ENCODE data around the gene TTC33.

DNA sequence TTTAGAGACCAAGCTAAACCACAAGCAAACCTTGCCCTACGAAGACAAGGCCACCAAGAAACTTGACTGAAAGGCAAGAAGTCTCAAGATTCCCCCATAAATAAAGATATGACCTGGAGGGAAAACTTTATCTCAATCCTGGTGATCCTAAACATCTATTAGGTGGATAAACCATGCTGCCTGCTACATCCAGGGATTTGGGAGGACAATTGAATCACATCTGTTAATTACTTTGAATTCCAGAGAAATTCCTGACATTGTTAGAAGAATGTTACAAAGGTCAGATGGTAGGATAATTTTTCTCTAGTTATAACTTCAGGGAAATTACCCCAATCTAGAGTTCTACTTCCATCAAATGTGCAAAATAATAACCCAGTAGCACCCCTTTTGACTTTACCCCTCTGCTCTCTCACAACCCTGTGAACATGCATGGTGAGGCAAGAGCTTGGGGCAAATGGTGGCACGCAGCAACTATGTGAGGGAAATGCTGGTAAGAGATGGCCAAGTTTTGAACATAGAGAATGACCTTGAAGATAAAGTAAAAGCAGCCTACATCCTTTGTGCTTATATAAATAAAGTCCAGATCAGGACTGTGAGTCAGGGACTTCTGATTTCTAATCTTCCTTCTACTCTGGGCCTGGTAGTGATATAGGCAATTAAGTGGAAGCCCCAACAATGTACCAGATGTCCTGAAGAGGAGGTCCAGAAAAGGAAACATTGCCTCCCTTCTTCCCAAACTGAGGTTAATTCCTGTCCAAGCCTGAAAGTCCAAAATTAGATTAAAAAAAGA, 133.1 kb downstream of the TTC33 start:
- TF ChIP-seq, protein P1, sequence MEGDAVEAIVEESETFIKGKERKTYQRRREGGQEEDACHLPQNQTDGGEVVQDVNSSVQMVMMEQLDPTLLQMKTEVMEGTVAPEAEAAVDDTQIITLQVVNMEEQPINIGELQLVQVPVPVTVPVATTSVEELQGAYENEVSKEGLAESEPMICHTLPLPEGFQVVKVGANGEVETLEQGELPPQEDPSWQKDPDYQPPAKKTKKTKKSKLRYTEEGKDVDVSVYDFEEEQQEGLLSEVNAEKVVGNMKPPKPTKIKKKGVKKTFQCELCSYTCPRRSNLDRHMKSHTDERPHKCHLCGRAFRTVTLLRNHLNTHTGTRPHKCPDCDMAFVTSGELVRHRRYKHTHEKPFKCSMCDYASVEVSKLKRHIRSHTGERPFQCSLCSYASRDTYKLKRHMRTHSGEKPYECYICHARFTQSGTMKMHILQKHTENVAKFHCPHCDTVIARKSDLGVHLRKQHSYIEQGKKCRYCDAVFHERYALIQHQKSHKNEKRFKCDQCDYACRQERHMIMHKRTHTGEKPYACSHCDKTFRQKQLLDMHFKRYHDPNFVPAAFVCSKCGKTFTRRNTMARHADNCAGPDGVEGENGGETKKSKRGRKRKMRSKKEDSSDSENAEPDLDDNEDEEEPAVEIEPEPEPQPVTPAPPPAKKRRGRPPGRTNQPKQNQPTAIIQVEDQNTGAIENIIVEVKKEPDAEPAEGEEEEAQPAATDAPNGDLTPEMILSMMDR (IDR thresholded peaks at IDR 0.05): no peak
- TF ChIP-seq POLR2A (IDR thresholded peaks at IDR 0.05): no peak

Measured in right lobe of liver (tissue), 4 donors.